ENCODE measurements around the gene SGMS1. TPM values are rescaled to one million over a fixed set of nuclear protein-coding genes. Genes with fewer than 3 reads are reported as not detected.
A peak's percentile ranks its signal among the peaks of the same experiment; 100 is the strongest.
"Not testable (repeated sequence)": the region's sequence is repeated elsewhere in the genome, so short reads cannot be mapped to it uniquely, and the experiment has no call there.

The SGMS1 gene
- total RNA-seq, 2 experiments from 2014 or later: 20.4 to 21.0 TPM

DNA sequence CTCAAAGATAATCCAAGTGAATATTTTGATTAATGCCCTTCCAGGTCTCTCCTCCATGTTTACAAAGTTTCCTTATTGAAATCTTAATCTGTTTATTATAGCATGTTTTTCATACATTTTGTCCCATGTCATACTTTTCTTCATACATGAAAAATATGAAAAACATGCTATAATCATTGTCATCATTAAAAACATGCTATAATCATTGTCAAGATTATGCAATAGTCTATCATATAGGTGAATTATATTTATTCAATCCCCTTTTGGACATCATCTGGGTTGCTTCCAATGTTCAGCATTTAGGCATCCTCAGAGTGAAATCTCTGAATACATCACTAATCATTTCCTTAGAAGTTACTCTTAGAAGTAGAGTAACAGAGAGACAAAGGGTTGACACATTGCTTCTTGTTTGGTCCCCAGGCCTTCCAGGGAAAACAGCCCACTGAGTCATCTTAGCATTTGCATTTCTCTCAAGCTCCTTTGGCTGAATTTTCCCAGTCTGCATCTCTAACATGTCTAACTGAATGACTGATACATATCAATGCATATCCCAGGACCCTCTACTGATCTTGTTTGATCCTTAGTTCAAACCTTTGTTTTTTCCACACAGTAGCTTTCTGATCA, 87.0 kb downstream of the SGMS1 start:
- POLR2A ChIA-PET: no interaction called here

DNA sequence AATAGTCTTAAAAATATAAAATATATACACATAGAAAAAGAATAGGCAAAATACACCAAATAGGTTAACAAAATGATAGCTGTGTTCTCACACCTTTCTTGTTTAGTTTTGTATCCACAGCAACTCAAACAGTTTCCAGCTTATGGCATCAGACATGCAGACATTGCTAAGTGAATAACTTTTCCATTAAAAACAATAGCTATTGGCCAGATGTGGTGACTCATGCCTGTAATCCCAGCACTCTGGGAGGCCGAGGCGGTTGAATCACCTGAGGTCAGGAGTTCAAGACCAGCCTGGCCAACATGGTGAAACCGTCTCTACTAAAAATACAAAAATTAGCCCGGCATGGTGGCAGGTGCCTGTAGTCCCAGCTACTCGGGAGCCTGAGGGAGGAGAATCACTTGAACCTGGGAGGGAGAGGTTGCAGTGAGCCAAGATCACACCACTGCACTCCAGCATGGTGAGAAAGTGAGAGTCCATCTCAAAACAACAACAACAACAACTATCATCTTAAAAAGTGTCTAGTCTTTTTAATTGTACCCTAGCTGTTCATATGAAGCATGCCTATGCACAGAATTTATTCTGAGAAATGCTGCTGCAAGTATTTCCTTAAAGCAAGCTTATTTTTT, 88.9 kb downstream of the SGMS1 start:
- not testable (repeated sequence) for ATAC-seq (ENCODE audit: low read depth); DNase-seq; H3K27me3 Mint-ChIP-seq; H3K4me3 Mint-ChIP-seq; H3K9me3 Mint-ChIP-seq; H3K27ac Mint-ChIP-seq
- Mint-ChIP-seq H3K36me3 (peaks cover 10% of the 10 kb centered on the region), H3K4me1 (peaks cover 17% of the 10 kb centered on the region)
- POLR2A ChIA-PET: interaction anchor here (0.6 kb wide), 1 partner anchor 50 kb away, joined by 4 read pairs; no protein-coding TSS in a partner anchor

More for the DNA sequence above, 87.0 kb downstream of the SGMS1 start:
- H3K27ac Mint-ChIP-seq: no peak overlapping the region
- no peak for DNase-seq
- H3K27me3 Mint-ChIP-seq: no peaks in the 10 kb centered on the region
- H3K4me1 Mint-ChIP-seq: peaks cover 34% of the 10 kb centered on the region
- peaks cover 4% of the 10 kb centered on the region for H3K9me3 Mint-ChIP-seq
- ATAC-seq (ENCODE audit: low read depth): no peak
- peaks cover 10% of the 10 kb centered on the region for H3K36me3 Mint-ChIP-seq
- no peak overlapping the region for H3K4me3 Mint-ChIP-seq

DNA sequence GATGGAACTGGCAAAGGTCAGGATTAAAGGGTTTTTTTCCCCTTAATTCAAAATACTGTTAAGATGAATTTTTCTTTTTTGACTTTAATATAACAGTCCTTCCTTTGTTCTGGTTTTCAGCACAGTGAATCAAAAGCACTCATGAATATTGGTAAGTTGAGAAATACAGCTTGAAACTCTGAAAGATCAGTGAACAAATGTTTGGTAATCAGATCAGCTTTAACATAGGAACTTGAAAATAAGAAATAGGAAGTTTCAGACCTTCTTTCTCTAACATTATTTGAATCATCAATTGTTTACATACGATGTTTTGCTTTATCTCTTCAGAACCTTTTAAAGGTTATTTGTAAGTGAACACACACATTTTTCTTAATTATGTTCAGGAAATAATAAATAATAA, 90.5 kb downstream of the SGMS1 start:
- ATAC-seq (ENCODE audit: low read depth) (no peak), DNase-seq (no peak)
- H3K9me3 Mint-ChIP-seq: no peaks in the 10 kb centered on the region
- H3K27me3 Mint-ChIP-seq: no peaks in the 10 kb centered on the region
- peaks cover 5% of the 10 kb centered on the region for H3K4me1 Mint-ChIP-seq
- POLR2A ChIA-PET: no interaction called here
- H3K27ac Mint-ChIP-seq: no peak overlapping the region
- H3K4me3 Mint-ChIP-seq: no peak overlapping the region
- H3K36me3 Mint-ChIP-seq: peaks cover 4% of the 10 kb centered on the region

DNA sequence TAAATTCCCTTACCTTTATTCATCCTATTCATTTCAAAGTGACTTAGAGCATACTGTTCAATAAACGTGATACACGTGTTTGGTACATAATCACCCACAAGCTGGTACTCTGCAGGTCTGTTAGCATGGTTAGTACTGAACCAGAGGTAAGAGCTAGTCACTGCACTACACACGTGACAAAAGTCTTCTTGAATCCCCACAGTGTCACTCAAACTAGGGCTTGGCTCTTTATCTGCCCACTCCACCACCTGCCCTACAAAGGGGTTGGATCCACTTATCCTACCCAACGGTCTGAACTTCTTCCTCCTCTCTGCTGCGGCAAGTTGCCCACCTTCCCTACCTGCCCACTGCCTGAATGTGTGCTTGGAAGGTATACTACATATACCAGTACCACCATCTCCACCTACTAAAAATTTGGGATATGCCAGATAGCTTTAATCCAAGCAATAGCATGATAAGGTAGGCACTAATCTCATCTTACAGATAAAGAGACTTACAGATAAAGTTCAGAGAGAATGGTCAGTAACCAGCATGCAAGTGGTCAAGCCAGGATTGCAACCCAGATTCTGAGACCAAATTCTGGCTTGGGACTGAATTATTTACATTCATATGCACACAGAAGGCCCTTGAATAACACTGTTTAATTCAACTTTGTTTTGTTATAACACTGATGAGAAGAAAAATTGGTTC, 92.2 kb downstream of the SGMS1 start:
- no peak overlapping the region for H3K4me3 Mint-ChIP-seq
- ATAC-seq (ENCODE audit: low read depth): no peak
- POLR2A ChIA-PET: no interaction called here

DNA sequence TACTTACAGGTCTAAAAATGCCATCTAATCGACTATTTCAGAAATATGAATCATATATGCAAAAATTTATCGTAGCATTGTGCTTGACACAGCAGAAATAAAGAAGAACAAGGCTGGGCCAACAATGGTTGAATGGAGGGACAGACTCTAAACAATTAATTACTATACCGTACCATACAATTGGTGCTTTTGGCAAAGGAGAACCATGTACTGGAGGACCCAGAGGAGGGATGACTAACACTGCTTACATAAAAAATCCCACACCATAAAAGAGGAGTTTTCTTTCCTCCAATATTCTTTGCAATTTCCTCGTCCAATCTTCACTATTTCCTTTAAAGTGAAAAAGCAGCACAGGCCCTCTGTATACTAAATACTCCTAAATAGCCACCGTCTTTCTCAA, 94.1 kb downstream of the SGMS1 start:
- H3K4me3 Mint-ChIP-seq: no peak overlapping the region
- H3K36me3 Mint-ChIP-seq: peaks cover 3% of the 10 kb centered on the region
- ATAC-seq (ENCODE audit: low read depth) (no peak), DNase-seq (no peak)
- H3K27me3 Mint-ChIP-seq: no peaks in the 10 kb centered on the region
- POLR2A ChIA-PET: no interaction called here
- H3K27ac Mint-ChIP-seq: no peak overlapping the region
- H3K4me1 Mint-ChIP-seq: peaks cover 2% of the 10 kb centered on the region
- H3K9me3 Mint-ChIP-seq: no peaks in the 10 kb centered on the region

More for the DNA sequence above, 92.2 kb downstream of the SGMS1 start:
- Mint-ChIP-seq H3K27me3 (no peaks in the 10 kb centered on the region), H3K9me3 (no peaks in the 10 kb centered on the region), H3K27ac (no peak overlapping the region), H3K36me3 (peaks cover 4% of the 10 kb centered on the region), H3K4me1 (peaks cover 3% of the 10 kb centered on the region)
- DNase-seq: no peak

DNA sequence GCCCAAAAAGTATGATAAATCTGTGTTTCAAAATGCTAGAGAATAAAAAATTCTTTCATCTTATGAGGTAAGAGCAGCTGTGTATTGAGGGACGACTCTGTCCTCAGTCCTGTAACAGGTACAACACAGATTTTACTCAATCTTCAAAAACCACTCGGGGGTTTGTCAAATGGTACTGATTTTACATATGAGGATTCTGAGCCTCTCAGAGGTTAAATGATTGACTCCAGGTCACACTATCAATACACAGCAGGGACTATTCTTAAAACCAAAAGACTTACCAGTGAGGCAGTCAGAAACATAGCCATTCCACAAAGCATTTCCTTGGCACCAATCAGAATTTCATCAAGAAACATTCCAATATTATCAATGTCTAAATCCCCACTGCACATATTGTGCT, 95.5 kb downstream of the SGMS1 start:
- Mint-ChIP-seq H3K9me3 (no peaks in the 10 kb centered on the region), H3K4me1 (peaks cover 5% of the 10 kb centered on the region), H3K27ac (no peak overlapping the region), H3K4me3 (no peak overlapping the region), H3K36me3 (peaks cover 3% of the 10 kb centered on the region), H3K27me3 (no peaks in the 10 kb centered on the region)
- no peak for DNase-seq
- POLR2A ChIA-PET: no interaction called here
- no peak for ATAC-seq (ENCODE audit: low read depth)

DNA sequence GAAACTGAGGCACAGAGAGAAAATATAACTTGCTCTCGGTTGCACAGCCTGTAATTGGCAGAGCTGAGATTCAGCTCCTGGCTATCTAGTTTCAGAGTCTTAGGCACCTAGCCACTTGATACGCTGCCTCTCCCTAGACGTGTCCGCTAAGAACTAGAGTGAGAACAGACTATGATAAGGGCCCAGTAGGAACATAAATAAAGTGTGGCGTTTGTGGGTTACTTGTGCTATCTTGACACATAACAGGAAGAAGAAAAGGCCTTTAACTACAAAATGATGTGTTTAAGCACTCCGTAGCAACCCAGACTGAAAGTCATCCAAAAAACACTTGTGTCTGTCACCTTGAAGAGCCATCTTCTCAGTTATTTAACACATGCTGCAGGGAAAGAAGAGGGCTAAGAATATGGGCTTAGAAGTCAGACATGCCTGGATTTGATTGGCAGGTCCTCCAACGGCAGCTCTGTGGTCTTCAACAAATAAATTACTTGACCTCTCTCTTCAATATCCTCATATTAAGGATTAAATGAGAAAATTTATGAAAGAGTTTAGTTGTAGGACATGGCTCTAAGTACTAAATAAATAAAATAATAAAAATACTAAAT, 96.2 kb downstream of the SGMS1 start:
- no peaks in the 10 kb centered on the region for H3K27me3 Mint-ChIP-seq
- peaks cover 10% of the 10 kb centered on the region for H3K4me1 Mint-ChIP-seq
- H3K9me3 Mint-ChIP-seq: no peaks in the 10 kb centered on the region
- ATAC-seq (ENCODE audit: low read depth): no peak
- DNase-seq: no peak
- no peak overlapping the region for H3K4me3 Mint-ChIP-seq
- POLR2A ChIA-PET: no interaction called here
- H3K27ac Mint-ChIP-seq: no peak overlapping the region
- H3K36me3 Mint-ChIP-seq: peaks cover 5% of the 10 kb centered on the region

DNA sequence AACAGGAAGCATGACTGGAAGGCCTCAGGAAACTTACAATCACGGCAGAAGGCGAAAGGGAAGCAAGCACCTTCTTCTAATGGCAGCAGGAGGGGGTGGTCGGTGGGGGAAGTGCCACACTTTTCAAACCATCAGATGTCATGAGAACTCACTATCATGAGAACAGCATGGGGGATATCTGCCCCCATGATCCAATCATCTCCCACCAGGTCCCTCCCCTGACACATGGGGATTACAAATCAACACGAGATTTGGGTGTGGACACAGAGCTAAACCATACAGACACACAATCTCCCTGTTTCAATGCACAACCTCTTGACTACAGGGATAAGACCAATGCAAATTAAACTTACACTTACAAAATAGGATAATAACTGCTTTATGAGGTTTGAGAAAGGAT, 97.6 kb downstream of the SGMS1 start:
- Mint-ChIP-seq H3K27ac (no peak overlapping the region), H3K4me1 (peaks cover 10% of the 10 kb centered on the region)

DNA sequence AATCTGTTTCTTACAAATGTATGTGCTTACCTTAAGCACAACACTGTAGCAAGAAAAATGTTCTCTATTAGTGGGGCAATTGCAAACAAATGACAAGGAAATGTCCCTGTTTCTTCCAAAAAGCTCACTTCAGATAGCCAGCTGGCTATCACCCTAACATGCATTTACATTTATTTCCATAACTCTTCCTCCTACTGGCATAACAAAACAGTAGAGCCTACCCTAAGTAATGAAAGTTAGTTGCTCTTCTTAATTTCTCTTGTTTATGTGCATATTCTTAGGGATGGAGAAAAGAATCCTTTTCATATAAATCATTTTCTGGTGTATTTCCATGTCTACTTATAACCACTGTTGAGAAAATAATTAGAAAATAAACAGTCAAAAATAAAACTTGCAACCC, 100.4 kb downstream of the SGMS1 start:
- no peak overlapping the region for H3K27ac Mint-ChIP-seq
- no peak for ATAC-seq (ENCODE audit: low read depth)
- H3K4me1 Mint-ChIP-seq: peaks cover 8% of the 10 kb centered on the region
- H3K27me3 Mint-ChIP-seq: no peaks in the 10 kb centered on the region
- no peaks in the 10 kb centered on the region for H3K9me3 Mint-ChIP-seq
- DNase-seq: no peak
- POLR2A ChIA-PET: no interaction called here
- no peak overlapping the region for H3K4me3 Mint-ChIP-seq
- H3K36me3 Mint-ChIP-seq: peaks cover 6% of the 10 kb centered on the region

More for the DNA sequence above, 97.6 kb downstream of the SGMS1 start:
- DNase-seq (no peak), ATAC-seq (ENCODE audit: low read depth) (no peak)
- peaks cover 5% of the 10 kb centered on the region for H3K36me3 Mint-ChIP-seq
- H3K27me3 Mint-ChIP-seq: no peaks in the 10 kb centered on the region
- H3K4me3 Mint-ChIP-seq: no peak overlapping the region
- POLR2A ChIA-PET: interaction anchor here (0.6 kb wide), 1 partner anchor 18 kb away, joined by 3 read pairs; no protein-coding TSS in a partner anchor
- no peaks in the 10 kb centered on the region for H3K9me3 Mint-ChIP-seq

DNA sequence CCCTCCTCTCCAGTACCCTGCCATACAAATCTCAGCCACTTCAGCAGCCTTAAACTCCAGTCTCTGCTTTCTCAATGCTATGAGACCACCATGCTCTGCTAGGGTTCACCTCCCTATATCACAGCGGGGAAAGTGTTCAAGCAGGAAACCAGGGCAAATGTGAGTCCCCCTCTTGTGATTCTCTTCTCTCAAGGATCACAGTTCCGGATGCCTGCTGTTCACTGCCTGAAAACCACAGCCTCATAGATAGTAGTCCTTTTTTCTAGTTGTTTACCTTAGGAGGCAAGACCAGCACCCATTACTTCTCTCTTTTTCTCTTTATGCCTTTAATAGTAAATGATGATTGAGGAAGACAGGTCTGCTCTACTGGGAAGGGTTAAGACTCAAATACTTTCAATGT, 100.8 kb downstream of the SGMS1 start:
- POLR2A ChIA-PET: no interaction called here

DNA sequence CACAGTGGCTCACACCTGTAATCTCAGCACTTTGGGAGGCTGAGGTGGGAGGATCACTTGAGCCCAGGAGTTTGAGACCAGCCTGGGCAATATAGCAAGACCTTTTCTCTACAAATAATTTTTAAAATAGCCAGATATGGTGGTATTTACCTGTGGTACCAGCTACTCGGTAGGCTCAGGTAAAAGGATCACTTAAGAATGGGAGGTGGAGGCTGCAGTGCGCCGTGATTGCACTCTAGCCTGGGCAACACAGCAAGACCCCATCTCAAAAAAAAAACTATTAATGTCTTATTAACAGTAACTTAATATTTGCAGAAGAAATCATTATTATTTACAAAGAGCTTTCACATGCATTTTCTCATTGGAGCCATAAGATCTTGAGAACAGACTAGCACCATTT, 103.6 kb downstream of the SGMS1 start:
- H3K4me3 Mint-ChIP-seq: no peak overlapping the region
- no peak for DNase-seq
- H3K36me3 Mint-ChIP-seq: peaks cover 10% of the 10 kb centered on the region
- H3K4me1 Mint-ChIP-seq: peaks cover 9% of the 10 kb centered on the region
- no peaks in the 10 kb centered on the region for H3K27me3 Mint-ChIP-seq
- H3K27ac Mint-ChIP-seq: no peak overlapping the region
- H3K9me3 Mint-ChIP-seq: no peaks in the 10 kb centered on the region
- ATAC-seq (ENCODE audit: low read depth): no peak
- POLR2A ChIA-PET: no interaction called here

More for the DNA sequence above, 100.8 kb downstream of the SGMS1 start:
- Mint-ChIP-seq H3K4me3 (no peak overlapping the region), H3K27me3 (no peaks in the 10 kb centered on the region), H3K36me3 (peaks cover 6% of the 10 kb centered on the region), H3K4me1 (peaks cover 8% of the 10 kb centered on the region), H3K9me3 (no peaks in the 10 kb centered on the region), H3K27ac (peak overlapping the region; percentile 67)
- DNase-seq (no peak), ATAC-seq (ENCODE audit: low read depth) (peak; percentile 58)

DNA sequence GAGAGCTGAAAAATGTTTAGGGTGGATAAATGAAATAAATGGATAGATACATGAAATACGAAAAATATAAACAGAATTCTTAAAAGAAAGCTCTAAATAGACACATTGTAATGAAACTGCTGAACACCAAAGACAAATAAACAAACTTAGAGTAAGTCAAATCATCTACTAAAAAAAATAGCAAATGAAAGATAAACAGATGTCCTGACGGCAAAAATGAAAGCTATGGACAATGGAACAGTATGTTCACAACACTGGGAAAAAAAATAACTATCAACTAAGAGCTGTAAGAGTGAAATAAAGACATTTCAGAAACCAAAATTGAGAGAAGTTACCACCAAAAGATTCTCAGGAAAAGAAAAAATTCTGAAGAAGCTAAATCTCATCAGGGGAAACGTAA, 106.1 kb downstream of the SGMS1 start:
- H3K27ac Mint-ChIP-seq: no peak overlapping the region
- POLR2A ChIA-PET: no interaction called here

DNA sequence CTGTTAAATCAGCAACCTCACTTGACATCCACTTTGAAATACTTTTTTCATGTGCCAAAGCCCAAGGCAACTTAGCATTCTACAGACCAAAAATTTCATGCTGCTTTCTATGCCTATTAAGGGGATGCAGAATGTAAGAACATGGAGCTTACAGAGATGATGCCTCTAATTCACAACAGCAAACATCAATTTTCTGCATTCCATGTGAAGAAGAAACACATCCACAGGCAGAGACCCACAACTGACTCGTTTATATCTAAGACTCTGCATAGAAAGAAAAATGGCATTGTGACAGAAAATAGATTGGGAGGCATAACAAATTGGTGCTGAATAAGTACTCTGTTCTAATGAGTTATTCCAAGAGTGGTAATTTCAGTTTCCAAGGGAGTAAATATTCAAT, 107.6 kb downstream of the SGMS1 start:
- DNase-seq (no peak), ATAC-seq (ENCODE audit: low read depth) (no peak)
- Mint-ChIP-seq H3K4me3 (no peak overlapping the region), H3K4me1 (peaks cover 22% of the 10 kb centered on the region), H3K27me3 (no peaks in the 10 kb centered on the region), H3K36me3 (peaks cover 7% of the 10 kb centered on the region), H3K9me3 (no peaks in the 10 kb centered on the region), H3K27ac (no peak overlapping the region)
- POLR2A ChIA-PET: no interaction called here

More for the DNA sequence above, 106.1 kb downstream of the SGMS1 start:
- no peak for ATAC-seq (ENCODE audit: low read depth)
- no peaks in the 10 kb centered on the region for H3K9me3 Mint-ChIP-seq
- H3K4me3 Mint-ChIP-seq: no peak overlapping the region
- peaks cover 10% of the 10 kb centered on the region for H3K4me1 Mint-ChIP-seq
- peaks cover 7% of the 10 kb centered on the region for H3K36me3 Mint-ChIP-seq
- no peaks in the 10 kb centered on the region for H3K27me3 Mint-ChIP-seq
- DNase-seq: no peak
